GM19455 (cell line): ENCODE results near the gene TMEM108.

ENCODE experiments used
- ATAC-seq: cut with Tn5 transposase; IDR thresholded peaks from one replicate; pipeline ENCODE4 v1.9.1; 2021; ENCODE audit not compliant: unreplicated experiment

Gene TMEM108

DNA sequence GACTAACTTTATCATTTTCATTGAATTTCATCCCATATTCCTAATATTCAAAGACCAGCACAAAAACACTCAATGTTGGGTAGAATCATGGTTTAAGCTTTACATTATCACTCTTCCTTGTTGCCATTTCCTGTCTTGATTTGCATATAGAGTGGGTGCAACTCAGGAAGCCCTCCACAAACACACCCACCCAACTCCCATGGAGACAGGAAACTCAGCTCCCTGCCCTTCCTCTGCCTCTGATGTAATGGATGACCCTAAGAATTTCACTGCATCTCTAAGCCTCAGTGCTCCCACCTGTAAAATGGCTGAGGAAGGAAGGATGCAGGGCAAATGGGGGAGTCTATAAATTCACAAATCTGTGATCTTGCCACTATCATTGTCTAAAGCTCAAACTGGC is 263.5 kb downstream of the TMEM108 start:
- ATAC-seq: no peak

DNA sequence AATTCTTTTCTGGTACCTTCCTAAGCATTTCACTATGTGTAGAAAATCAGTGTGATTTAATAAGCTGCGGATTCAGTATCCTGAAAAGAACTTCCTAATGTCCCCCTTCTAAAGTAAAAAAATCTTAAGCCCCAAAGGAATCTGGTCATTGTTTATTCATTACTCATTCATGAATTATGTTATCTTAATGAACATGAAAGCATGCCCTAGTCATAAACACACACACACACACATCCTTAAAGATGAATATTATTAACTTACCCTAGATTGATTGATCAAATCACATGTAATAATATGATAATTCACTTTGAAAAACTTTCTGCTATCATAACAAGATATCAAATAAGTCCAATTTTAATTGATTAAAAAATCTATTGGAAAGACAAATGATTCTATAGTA is 265.2 kb downstream of the TMEM108 start:
- ATAC-seq: no peak

DNA sequence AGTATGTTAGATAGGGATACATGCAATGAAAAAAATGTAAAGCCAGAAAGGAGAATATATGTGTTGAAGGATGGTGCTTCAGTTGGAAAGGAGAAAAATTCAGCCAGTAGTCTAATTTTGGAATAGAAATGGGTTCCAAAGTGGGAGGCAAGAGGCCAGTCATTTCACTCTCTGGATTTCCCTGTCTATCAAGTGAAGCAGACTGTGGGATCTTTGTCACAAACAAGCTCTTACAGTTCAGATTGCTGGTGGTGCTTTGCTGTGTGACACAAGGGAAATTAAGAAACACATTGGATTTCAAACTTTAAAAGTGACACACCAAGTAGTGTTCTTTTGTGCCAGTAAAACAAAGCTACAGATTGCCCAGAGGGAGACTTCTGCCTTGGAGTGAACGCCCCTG is 279.7 kb downstream of the TMEM108 start:
- ATAC-seq: no peak

DNA sequence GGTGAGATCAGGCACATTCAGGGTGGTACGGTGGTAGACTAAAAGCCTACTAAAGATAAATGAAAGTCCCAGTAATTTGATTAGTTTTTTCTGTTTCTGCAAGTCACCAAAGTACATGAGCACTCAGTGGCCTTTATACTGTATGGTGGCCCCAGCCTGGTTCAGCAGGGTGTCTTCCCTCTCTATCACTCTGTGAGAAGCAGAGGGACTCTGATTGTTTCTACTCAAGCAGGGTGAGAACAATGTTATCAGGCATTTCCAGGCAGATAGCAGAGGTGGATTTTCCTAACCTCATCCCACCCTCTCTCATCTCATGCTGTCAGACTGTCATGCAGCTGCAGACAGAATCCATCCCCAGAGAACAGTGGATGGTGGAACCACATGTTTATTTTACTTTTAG is 290.2 kb downstream of the TMEM108 start:
- ATAC-seq: no peak

DNA sequence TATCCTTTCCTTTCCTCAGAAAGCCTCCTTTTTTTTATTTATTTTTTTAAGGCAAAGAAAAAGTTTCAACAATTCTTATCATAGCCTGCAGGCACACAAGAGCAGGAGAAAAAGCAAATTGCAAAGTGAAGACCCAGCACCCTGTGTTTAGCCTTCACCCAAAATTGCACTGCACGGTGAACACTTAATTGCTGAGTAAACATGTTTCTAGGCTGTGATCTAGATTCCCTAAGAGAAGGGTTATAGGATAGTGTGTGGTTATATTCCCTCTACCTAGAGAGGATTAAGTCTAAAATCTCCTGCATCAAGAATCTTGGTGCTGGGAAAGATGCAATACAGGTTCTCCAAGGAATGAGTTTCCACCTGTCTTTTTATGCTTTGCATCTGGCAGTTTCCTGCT is 291.4 kb downstream of the TMEM108 start:
- no peak for ATAC-seq

DNA sequence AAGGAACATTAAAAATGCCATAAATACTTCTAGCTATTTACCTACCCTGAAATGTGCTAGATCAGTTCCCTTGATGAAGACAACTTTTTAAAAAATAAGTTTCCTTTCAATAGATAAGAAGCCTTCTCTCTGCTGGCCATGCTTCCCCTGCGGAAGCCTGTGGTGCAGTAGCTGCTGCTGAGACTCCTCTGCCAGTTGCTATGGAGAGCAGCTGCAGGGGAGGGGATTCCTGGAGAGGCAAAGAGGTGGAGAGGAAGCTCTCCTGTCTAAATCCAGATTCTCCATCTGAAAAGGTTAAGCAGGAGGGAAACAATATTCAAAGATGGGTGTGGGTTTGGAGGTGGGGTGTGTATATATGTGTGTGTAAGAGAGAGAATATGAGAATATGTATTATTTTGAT is 291.9 kb downstream of the TMEM108 start:
- no peak for ATAC-seq

DNA sequence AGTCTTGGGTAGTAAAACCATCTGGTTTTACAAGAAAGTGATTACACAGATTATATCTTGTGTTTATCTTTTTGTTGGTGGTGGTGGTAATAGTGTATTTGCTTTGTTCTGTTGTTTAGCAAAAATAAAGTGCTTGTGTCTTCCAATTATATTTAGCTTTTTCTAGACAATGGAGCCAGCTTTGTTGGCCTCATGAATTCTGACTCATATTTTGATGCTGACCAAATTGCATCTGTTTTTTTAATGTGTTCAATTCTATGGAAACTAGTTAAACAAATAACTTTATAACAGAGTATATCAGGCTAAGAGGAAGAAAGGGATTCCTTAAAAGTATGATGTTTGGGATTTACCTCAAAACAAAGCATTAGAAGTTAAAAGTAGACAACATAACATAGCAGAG is 292.3 kb downstream of the TMEM108 start:
- ATAC-seq: no peak

DNA sequence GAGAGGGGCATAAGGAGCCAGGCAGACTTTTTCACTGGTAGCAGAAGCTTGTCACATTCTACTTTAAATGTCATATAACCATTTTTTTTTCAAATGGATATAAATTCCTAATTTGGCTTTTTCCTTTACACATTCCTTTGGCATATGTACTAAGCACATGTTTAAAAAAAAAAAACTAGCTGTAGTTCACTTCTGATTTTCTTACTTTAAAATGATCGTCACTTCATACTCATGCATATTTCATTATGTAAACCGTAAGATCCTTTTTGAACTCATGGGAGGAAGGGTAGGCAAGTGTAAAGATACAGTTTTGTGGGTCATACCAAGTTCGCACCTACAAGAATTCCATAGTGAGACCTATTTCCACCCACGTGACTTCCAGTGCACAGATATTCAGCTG is 316.5 kb downstream of the TMEM108 start:
- no peak for ATAC-seq

DNA sequence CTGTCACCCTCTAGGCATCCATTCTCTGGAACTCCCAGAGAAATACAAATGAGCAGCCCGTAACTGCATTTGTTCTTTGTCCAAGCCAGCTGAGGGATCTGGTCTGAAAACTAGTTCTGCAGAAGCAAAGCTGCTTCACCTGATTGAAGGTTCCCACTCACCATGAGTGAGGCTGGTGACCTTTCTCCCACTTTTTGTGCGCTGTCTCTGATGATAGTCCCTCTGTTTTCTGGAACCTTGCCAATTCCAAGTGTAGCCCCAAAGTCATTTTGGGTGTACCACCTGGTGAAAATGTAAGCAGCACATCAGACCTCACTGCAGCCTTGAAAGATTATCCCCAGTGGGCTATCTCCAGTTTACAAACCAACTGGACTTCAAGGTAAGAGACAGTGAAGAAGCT is 322.3 kb downstream of the TMEM108 start:
- no peak for ATAC-seq

DNA sequence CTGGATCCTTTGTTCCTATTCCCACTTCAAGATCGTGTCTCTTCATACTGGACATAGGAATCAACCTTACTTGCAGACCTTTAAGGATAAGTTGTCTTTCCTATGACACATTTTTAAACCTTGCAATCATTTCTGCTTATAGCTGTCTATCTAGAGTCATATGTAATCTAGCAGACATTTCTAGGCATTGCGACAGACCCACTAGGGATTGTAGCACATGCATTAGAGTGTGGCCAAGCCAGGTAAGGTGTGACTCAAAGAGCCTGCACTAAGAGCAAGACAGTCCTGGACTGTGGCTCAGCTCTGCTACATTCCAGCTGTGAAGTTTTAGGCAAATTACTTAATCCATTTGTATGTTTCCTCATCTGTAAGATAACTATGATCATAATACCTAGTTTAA is 322.8 kb downstream of the TMEM108 start:
- ATAC-seq: no peak

DNA sequence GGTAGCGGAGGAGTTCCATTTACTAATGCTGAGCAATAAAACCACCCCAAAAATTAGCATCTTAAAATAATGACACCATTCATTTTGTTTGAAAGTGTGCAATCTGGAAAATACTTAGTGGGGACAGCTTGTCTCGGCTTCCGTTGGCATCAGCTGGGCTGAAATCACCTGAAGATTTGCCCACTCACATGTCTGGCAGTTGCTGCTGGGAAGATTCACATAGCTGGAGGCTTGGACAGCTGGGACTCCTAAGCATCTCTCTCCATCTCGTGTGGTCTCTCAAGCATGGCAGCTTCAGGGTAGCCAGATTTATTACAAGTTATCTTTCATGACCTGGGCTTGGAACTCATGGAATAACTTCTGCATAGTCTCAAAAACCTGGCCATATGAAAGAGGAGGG is 323.2 kb downstream of the TMEM108 start:
- no peak for ATAC-seq

DNA sequence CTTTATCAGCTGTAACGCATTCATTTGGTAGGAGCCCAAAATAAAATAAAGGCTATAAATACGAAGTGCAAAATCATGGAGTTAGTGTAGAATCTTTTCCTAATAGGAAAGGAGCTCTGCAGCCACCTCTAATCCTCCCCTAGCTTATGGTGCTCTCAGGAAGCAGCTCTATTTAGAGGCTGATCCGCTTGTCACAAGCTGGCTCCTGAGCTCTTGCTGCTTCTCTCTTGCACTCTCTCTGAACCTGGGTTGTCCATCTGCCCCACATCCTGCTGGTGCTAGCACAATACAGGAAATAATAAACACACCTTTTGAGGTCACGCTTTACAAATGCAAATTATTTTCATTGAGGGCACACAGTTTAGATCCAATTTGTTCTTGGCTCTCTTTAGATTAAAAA is 324.3 kb downstream of the TMEM108 start:
- no peak for ATAC-seq

DNA sequence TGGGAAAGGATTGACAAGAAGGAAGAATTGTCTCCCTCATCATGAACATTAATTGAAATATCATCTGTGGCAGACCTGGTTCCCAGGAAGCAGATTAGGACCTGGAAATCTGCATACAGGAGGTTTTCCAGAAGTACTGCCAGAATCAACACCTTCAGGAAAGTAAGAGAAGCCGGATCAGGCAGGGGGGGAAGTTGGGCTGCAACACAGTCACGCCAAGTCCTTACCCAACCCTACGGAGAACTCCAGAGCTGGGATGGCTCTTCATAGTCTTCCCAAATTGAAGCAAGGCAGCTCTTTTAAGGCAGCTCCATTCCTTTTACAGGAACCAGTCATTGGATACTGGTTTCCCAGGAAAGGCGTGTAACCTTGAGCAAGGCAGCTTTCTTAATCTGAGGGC is 326.5 kb downstream of the TMEM108 start:
- no peak for ATAC-seq

DNA sequence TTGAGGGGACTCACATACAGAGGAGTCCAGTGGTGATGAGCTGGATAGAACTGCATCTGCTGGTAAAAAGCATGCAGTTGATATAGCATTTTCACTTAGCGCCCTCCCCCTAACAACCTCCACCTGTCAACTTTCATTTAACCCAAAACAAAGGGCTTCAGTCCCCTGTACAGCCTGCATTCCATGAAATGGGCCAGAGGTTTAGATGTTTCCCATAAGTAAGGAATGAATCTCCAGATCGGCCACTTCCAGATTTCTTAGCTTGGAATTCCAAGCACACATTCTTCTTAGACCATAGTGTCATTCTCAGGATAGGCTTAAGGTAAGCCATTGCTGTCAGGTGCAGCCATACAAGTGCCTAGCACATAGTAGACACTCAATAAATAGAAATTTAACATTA is 328.7 kb downstream of the TMEM108 start:
- no peak for ATAC-seq

DNA sequence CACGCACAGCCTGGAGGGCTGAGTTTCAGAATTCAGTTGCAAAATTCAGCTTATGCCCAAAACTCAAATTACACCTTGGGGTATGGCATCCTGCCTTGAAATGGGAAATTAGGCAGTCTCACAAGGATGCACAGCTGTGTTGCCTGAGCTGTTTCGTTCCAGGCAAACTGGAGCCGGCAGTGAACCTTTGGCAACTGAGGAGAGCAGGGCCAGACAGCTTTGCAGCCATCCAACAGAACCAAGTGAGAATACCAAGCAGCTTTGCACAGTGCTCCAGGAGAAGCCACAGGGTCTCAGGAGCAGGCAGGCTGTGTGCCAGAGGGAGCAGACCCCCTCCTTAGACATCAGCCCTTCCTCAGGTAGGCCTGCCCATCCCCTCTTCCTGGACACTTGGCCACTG is 329.2 kb downstream of the TMEM108 start:
- no peak for ATAC-seq

DNA sequence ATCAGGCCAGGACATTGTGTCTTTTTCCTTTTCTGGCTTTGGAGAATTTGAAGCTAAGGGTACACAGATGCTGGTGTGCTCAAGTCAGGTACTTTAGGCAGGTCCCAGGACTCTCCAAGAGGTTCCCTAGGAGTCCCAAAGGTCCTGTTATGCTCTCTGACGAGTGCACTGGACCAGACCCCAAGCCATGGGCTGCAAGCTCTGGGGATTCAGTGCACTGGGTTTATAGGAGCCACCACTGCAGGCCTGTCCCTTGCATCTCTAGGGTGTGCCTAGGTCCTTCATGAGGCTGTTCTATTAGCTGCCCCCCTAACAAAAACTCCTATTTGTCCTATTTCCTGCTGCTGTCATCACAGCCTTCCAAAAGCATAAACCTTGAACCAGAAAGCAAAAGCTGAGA is 329.8 kb downstream of the TMEM108 start:
- no peak for ATAC-seq

DNA sequence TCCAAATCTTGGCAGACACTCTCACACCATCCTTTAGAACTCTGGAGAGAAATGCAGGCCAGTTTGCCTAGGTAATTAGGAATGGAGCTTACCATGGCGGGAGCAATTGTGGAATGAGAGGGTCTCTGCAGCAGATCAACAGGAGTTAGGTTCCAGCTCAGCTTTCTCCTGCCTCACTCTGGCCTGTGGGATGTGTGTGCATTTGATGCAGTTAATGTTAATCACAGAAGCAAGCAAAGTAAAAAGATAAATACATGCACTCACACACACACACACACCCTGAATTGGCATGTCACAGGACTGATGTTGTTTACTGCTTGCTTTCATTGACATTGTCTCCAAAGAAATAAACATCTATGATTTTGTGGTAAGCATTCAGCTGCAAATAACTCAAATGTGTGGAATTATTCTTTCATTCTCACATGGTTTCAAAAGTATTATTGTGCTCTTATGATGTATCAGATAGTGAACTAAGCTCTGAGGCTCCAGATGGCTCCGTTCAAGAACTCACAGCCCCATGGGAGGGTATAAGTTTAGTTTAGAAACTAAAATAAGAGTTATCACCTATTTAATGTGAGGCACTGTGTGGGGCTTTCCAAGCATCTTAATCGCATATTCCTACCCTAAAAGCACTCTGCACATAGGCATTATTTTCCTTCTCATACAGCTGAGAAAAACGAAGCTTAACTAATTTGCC is 330.3 kb downstream of the TMEM108 start:
- no peak for ATAC-seq

DNA sequence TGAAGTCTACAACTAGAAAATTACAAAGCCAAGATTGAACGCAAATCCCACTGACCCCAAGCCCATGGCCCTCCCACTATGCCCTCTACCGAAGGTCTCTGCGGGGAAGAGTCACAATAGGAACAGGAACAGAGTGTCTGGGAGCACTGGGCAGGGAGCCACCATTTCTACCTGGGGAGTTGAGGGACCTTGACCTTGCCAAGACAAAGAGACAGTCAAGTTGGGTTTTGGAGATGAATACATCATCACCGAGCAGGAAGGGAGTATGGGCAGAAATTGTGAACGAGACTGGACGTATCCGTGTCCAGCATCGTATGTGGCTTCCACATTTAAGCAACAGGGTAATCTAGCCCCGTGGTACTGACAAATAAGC is 330.9 kb downstream of the TMEM108 start:
- ATAC-seq: no peak

DNA sequence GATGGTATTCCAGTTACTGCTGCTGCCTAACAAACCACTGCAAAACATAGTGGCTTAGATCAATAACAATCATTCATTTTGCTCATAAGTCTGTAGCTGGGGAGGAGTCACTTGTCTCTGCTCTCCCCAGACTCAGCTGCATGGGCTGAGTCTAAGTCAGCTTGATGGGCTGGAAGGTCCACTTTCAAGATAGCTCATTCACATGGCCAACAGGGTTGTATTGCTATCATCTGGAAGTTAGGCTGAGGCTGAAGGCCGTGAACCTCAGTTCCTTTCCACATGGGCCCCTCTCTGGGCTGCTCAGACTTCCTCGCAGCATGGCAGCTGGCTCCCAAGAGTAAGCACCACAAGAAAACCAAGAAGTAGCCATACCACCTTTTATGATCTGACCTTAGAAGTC is 333.0 kb downstream of the TMEM108 start:
- no peak for ATAC-seq

DNA sequence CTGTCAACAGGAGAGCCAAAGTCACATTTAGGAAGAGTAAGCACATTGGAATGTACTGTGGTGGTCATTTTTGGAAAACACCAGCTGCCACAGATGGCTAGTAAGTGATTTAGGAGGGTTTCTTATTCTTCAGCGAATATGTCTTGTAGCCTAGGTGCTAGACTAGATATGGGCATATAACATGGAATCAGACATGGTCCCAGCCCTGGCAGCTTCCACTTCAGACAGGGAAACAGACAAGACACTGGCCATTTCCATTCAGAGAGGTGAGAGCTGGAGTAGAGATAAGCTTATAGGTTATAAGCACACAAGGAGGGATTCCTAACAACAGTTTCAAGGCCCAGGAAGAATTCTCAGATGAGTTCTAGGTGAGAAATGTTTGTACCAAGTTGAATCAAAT is 333.5 kb downstream of the TMEM108 start:
- no peak for ATAC-seq

DNA sequence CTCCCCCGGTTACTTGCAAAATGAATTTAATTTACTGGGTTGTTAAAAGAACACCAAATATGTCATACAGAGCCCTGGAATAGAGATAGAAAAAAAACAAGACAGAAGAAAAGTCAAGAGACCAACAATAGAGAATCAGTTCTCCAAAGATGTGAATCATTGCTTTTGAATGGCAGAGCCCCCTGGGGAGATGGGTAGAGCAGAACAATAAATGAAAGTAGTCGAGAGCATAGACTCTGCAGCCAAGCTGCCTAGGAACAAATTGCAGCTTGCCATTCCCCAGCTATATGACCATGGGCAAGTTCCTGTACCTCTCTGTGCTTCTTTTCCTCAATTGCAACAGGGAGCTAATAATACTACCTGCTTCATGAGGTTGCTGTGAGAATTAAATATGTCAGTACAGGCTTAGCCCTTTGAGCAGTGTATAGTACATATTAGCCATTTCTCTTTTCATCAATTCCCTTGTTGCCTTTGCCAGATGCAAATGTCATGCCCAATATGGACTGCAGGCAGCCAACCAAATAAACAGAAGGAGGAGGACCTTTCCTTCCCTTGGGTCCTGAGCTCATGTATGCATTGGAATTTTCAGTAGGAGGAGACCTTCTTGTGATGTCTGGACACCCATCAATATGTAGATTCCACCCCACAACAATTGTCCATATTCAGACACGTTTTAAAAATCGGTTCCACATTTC is 336.7 kb downstream of the TMEM108 start:
- ATAC-seq: no peak

DNA sequence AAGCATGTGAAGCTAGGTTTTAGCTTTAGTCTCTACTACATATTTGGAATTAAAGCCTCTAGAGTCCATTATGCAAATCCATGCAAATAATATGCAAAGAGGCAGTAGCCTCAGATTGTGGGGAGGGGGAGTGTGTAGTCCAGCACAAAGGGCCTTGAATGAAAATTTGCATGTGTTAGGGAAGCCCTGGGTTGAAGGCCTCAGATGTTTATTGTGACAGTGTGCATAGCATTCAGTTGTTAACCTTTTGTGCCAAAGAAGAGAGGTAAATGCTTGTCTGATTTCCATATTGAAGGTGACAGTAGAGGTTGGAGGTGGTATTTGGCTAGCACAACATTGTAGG is 337.2 kb downstream of the TMEM108 start:
- ATAC-seq: no peak

DNA sequence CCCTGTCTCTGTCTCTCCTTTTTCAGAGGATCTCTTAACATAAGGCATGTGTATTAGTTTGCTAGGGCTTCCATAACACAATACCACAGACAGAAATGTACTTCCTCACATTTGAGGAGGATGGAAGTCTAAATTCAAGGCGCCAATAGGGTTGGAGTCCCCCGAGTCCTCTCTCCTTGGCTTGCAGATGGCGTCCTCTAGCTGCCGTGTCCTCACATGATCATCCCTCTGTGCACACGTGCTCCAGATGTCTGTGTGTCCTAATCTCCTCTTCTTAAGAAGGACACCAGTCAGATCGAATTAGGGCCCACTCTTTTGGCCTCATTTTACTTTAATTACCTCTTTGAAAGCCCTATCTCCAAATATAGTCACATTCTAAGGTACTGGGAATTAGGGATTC is 338.6 kb downstream of the TMEM108 start:
- ATAC-seq: no peak
